ACC112 (cell line): ENCODE results near the gene SATB1.
A peak's percentile ranks its signal among the peaks of the same experiment; 100 is the strongest.

ENCODE experiments used
- H2AFZ ChIP-seq: fragments of 200-600 bp; sonication (generic); one replicate; pipeline ENCODE4 v1.6.0; 2017; ENCODE audit warnings: antibody characterized with exemption, low read length; ENCODE audit not compliant: unreplicated experiment
- H3K27ac ChIP-seq: fragments of 200-600 bp; sonication (generic); 2 replicates; pipeline ENCODE4 v1.5.1; 2014; ENCODE audit warnings: low read depth, mild to moderate bottlenecking, antibody characterized with exemption, low read length, moderate library complexity
- H3K27me3 ChIP-seq: fragments of 200-600 bp; sonication (generic); 2 replicates; pipeline ENCODE4 v1.6.1; 2014; ENCODE audit warnings: mild to moderate bottlenecking, antibody characterized with exemption, low read length, moderate library complexity, mixed read lengths; ENCODE audit not compliant: insufficient read depth
- H3K36me3 ChIP-seq: fragments of 200-600 bp; sonication (generic); 2 replicates; pipeline ENCODE4 v1.6.1; 2016; ENCODE audit warnings: mild to moderate bottlenecking, antibody characterized with exemption, low read length, moderate library complexity, mixed read lengths; ENCODE audit not compliant: insufficient read depth
- H3K4me1 ChIP-seq: fragments of 200-600 bp; sonication (generic); one replicate; pipeline ENCODE4 v1.6.1; 2016; ENCODE audit warnings: low read length, mixed read lengths; ENCODE audit not compliant: insufficient read depth, unreplicated experiment, control insufficient read depth
- H3K4me3 ChIP-seq: fragments of 200-600 bp; sonication (generic); 2 replicates; pipeline ENCODE4 v1.5.1; 2014; ENCODE audit warnings: mild to moderate bottlenecking, low read depth, low read length
- H3K79me2 ChIP-seq: fragments of 200-600 bp; sonication (generic); one replicate; pipeline ENCODE4 v1.6.0; 2016; ENCODE audit warnings: low read length; ENCODE audit not compliant: control insufficient read depth, unreplicated experiment, insufficient read depth

The SATB1 gene

GRCh38 chr3:18443665-18444594 lies 18.8 kb upstream of the SATB1 start:
- Histone ChIP-seq H3K27ac (no peak overlapping the region), H3K27me3 (peaks cover 69% of the 10 kb centered on the region), H3K36me3 (no peaks in the 10 kb centered on the region), H2AFZ (peak overlapping the region; percentile 51), H3K4me1 (no peaks in the 10 kb centered on the region), H3K4me3 (peak overlapping the region; percentile 63), H3K79me2 (no peaks in the 10 kb centered on the region)

- H3K4me1 ChIP-seq: no peaks in the 10 kb centered on the region
- H2AFZ ChIP-seq: no peak overlapping the region
- no peak overlapping the region for H3K27ac ChIP-seq
- no peak overlapping the region for H3K4me3 ChIP-seq
- peaks cover 64% of the 10 kb centered on the region for H3K27me3 ChIP-seq
- H3K36me3 ChIP-seq: no peaks in the 10 kb centered on the region
- no peaks in the 10 kb centered on the region for H3K79me2 ChIP-seq
Observed at GRCh38 chr3:18442756-18443664, 17.9 kb upstream of the SATB1 start.

- H3K4me3 ChIP-seq: no peak overlapping the region
- H2AFZ ChIP-seq: no peak overlapping the region
- peaks cover 55% of the 10 kb centered on the region for H3K27me3 ChIP-seq
Observed at GRCh38 chr3:18441551-18441950, 16.4 kb upstream of the SATB1 start.

GRCh38 chr3:18440066-18440722 lies 15.1 kb upstream of the SATB1 start:
- Histone ChIP-seq H2AFZ (no peak overlapping the region), H3K27me3 (peaks cover 46% of the 10 kb centered on the region), H3K4me1 (no peaks in the 10 kb centered on the region), H3K79me2 (no peaks in the 10 kb centered on the region), H3K27ac (no peak overlapping the region), H3K36me3 (no peaks in the 10 kb centered on the region), H3K4me3 (no peak overlapping the region)

More at GRCh38 chr3:18441551-18441950, 16.4 kb upstream of the SATB1 start:
- H3K36me3 ChIP-seq: no peaks in the 10 kb centered on the region
- H3K79me2 ChIP-seq: no peaks in the 10 kb centered on the region
- no peaks in the 10 kb centered on the region for H3K4me1 ChIP-seq
- H3K27ac ChIP-seq: no peak overlapping the region

- H3K36me3 ChIP-seq: no peaks in the 10 kb centered on the region
- no peak overlapping the region for H2AFZ ChIP-seq
- H3K4me1 ChIP-seq: no peaks in the 10 kb centered on the region
- H3K79me2 ChIP-seq: no peaks in the 10 kb centered on the region
- H3K27me3 ChIP-seq: peaks cover 44% of the 10 kb centered on the region
- H3K27ac ChIP-seq: no peak overlapping the region
- no peak overlapping the region for H3K4me3 ChIP-seq
Observed at GRCh38 chr3:18439281-18439680, 14.1 kb upstream of the SATB1 start.

- peaks cover 37% of the 10 kb centered on the region for H3K27me3 ChIP-seq
- no peak overlapping the region for H3K27ac ChIP-seq
- no peaks in the 10 kb centered on the region for H3K4me1 ChIP-seq
- no peak overlapping the region for H2AFZ ChIP-seq
- H3K79me2 ChIP-seq: no peaks in the 10 kb centered on the region
- no peaks in the 10 kb centered on the region for H3K36me3 ChIP-seq
- no peak overlapping the region for H3K4me3 ChIP-seq
Observed at GRCh38 chr3:18438586-18438985, 13.4 kb upstream of the SATB1 start.

- Histone ChIP-seq H3K79me2 (no peaks in the 10 kb centered on the region), H3K4me1 (no peaks in the 10 kb centered on the region), H2AFZ (no peak overlapping the region), H3K27me3 (peaks cover 20% of the 10 kb centered on the region), H3K27ac (no peak overlapping the region), H3K36me3 (no peaks in the 10 kb centered on the region), H3K4me3 (no peak overlapping the region)
Observed at GRCh38 chr3:18436213-18436612, 11.1 kb upstream of the SATB1 start.

- no peak overlapping the region for H3K4me3 ChIP-seq
- no peaks in the 10 kb centered on the region for H3K4me1 ChIP-seq
- no peaks in the 10 kb centered on the region for H3K36me3 ChIP-seq
- H3K79me2 ChIP-seq: no peaks in the 10 kb centered on the region
- no peak overlapping the region for H2AFZ ChIP-seq
- H3K27me3 ChIP-seq: peaks cover 18% of the 10 kb centered on the region
- no peak overlapping the region for H3K27ac ChIP-seq
Observed at GRCh38 chr3:18434711-18435110, 9.6 kb upstream of the SATB1 start.

GRCh38 chr3:18432752-18433151 lies 7.6 kb upstream of the SATB1 start:
- Histone ChIP-seq H3K27ac (no peak overlapping the region), H3K79me2 (no peaks in the 10 kb centered on the region), H2AFZ (no peak overlapping the region), H3K27me3 (peaks cover 22% of the 10 kb centered on the region), H3K36me3 (no peaks in the 10 kb centered on the region), H3K4me1 (no peaks in the 10 kb centered on the region), H3K4me3 (no peak overlapping the region)

GRCh38 chr3:18431266-18431665 lies 6.1 kb upstream of the SATB1 start:
- Histone ChIP-seq H3K4me1 (no peaks in the 10 kb centered on the region), H3K27ac (no peak overlapping the region), H3K79me2 (no peaks in the 10 kb centered on the region), H3K27me3 (peaks cover 25% of the 10 kb centered on the region), H2AFZ (no peak overlapping the region), H3K4me3 (no peak overlapping the region), H3K36me3 (no peaks in the 10 kb centered on the region)
